ENCODE data around the gene PI4KA. TPM values are rescaled to one million over a fixed set of nuclear protein-coding genes. Genes with fewer than 3 reads are reported as not detected.

PI4KA gene
- total and polyA plus RNA-seq, 4 donors = 19.4 to 47.5 (median 36.3) TPM

- H3K27ac ChIP-seq (ENCODE audit: low read depth in 1 of 2, low read length in 2 of 2) = peak overlapping the region; percentile 89 to 92
- TF ChIP-seq, protein P1, sequence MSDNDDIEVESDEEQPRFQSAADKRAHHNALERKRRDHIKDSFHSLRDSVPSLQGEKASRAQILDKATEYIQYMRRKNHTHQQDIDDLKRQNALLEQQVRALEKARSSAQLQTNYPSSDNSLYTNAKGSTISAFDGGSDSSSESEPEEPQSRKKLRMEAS (IDR thresholded peaks at IDR 0.05) = peak; percentile 99
- peak; percentile 77 to 91 for TF ChIP-seq EGR1 (IDR thresholded peaks at IDR 0.05; ENCODE audit: low read depth in 2 of 2)
- no peak for TF ChIP-seq CTCF (IDR thresholded peaks at IDR 0.05; ENCODE audit: low read depth, low read length, missing input control)
- TF ChIP-seq, protein P2, sequence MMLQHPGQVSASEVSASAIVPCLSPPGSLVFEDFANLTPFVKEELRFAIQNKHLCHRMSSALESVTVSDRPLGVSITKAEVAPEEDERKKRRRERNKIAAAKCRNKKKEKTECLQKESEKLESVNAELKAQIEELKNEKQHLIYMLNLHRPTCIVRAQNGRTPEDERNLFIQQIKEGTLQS (IDR thresholded peaks at IDR 0.05) = peak; percentile 19
- TF ChIP-seq HNF4G (IDR thresholded peaks at IDR 0.05) = peak; percentile 32
- TF ChIP-seq RAD21 (IDR thresholded peaks at IDR 0.05) = peak; percentile 42 to 67
- peak; percentile 92 to 93 for TF ChIP-seq RXRA (IDR thresholded peaks at IDR 0.05)
- peak; percentile 87 for TF ChIP-seq REST (IDR thresholded peaks at IDR 0.05)
- TF ChIP-seq HNF4A (conservative IDR thresholded peaks at IDR 0.05) = peak; percentile 68 to 69
- peak; percentile 84 for TF ChIP-seq ZBTB33 (IDR thresholded peaks at IDR 0.05)
- TF ChIP-seq NR2F2 (IDR thresholded peaks at IDR 0.05) = peak; percentile 98
- TF ChIP-seq SP1 (IDR thresholded peaks at IDR 0.05) = peak; percentile 95
- peak; percentile 88 for TF ChIP-seq YY1 (IDR thresholded peaks at IDR 0.05)
- peak; percentile 85 for TF ChIP-seq TAF1 (conservative IDR thresholded peaks at IDR 0.05)
- peak; percentile 57 to 72 for TF ChIP-seq JUND (IDR thresholded peaks at IDR 0.05)
- peak in 1 of 2 donors; percentile 80 for TF ChIP-seq GABPA (IDR thresholded peaks at IDR 0.05 in 1 of 2, conservative IDR thresholded peaks at IDR 0.05 in 1 of 2)
- peak; percentile 59 for TF ChIP-seq FOXA1 (IDR thresholded peaks at IDR 0.05)
- TF ChIP-seq FOXA2 (IDR thresholded peaks at IDR 0.05) = peak; percentile 54
- peak overlapping the region; percentile 27 to 76 for H3K9ac ChIP-seq (ENCODE audit: low read depth in 1 of 2, low read length in 2 of 2)
- no peaks in the 10 kb centered on the region for H3K9me3 ChIP-seq (ENCODE audit: control insufficient read depth in 4 of 4, low read length in 3 of 4)
- H3K27me3 ChIP-seq (ENCODE audit: control insufficient read depth in 4 of 4, insufficient read depth in 4 of 4, low read length in 3 of 4) = no peaks in the 10 kb centered on the region
- DNase-seq (ENCODE audit: low spot score) = peak; percentile 69
- WGBS = 14% methylated on average over 11 of the region's 11 CpGs
- H3K4me3 ChIP-seq (ENCODE audit: low read depth in 1 of 3, low read length in 3 of 3) = peak overlapping the region; percentile 3 to 24 (median 21)
- H3K36me3 ChIP-seq (ENCODE audit: control insufficient read depth in 4 of 4, insufficient read depth in 3 of 4, low read depth in 1 of 4, low read length in 3 of 4) = peaks cover 0 to 11% (median 6%) of the 10 kb centered on the region in 4 donors
- H3K4me1 ChIP-seq (ENCODE audit: control insufficient read depth in 4 of 4, insufficient read depth in 4 of 4, low read length in 3 of 4) = peaks cover 17 to 38% (median 24%) of the 10 kb centered on the region in 4 donors
Observed at GRCh38 chr22:20867179-20868024, 8.8 kb upstream of the PI4KA start.

Data from liver (tissue), 9 donors.